22Rv1 (cell line): ENCODE measurements around the gene CBR3.

Experiments
- CTCF ChIP-seq: fragments of 450-650 bp; IDR thresholded peaks from 2 replicates; pipeline ENCODE4 v1.5.1; 2017; ENCODE audit warnings: mild to moderate bottlenecking
- ZFX ChIP-seq: fragments of 450-650 bp; IDR thresholded peaks from 2 replicates; pipeline ENCODE4 v1.6.1; 2017; ENCODE audit warnings: antibody characterized with exemption, borderline replicate concordance

- TF ChIP-seq CTCF, result no peak
- no peak for TF ChIP-seq ZFX
Observed at GRCh38 chr21:36105327-36105842, 29.5 kb upstream of the CBR3 start.
